Measurements from ENCODE around the gene PKLR.

DNA sequence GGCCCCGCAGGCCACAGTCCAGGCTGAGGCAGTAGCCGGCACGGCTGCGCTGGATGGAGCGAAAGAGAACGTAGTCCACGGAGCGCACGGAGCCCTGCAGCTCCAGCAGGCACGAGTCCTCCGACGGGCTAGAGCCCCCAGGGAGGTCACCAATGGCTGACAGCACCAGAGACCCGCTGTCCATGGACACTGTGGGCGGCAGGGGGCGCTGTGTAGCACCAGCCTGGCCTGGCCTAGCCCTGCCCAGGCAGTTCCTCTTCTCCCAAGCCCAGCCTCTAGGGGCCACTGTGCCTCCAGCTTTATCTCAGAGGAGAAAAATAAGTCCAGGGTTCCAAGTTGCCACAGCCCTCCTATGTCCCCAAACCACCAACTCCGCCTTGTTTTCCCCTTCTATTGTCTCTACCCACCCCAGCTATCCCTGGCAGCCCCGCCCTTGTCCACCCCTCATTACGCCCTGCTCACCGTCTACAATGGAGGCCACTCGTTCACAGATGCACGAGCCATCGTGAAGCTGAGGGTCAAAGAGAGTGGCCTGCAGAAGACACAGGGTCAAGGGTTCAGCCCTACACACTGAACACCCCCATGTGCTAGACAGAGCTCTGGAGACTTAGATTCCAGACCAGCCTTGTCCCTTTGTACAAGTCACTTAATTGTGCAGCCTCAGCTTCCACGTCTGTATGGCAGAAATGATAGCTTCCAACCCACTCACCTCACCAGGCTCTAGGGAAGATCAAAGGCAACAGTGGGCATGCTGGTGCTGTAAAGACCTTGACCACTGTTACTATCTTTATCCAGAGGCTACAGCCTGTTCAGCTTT is 50.4 kb downstream of the PKLR start:
- no peak for TF ChIP-seq GATA2 (IDR thresholded peaks at IDR 0.05; ENCODE audit: low read depth, low read length)
- TF ChIP-seq GATA3 (IDR thresholded peaks at IDR 0.05; ENCODE audit: low read depth, low read length): no peak
